ENCODE data around the gene BRDT.

BRDT gene

DNA sequence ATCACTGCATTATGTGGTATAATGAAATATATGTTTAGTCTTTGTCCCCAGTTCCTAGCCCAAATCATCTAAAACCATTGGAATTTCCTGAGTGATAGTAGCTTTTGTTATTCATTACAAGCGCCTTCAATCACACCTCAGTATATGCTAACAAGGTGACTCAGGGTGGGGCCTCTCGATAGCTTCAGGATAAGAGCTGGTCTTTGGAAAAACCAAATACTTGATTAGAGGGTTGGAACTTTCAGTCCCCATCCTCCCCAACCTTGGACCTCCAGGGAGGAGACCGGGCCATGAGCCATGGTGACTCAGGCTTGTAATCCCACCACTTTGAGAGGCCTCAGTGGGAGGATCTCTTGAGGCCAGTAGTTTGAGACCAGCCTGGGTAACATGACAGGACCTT, 5.1 kb upstream of the BRDT start:
- H3K27me3 ChIP-seq (ENCODE audit: low read depth), result no peaks in the 10 kb centered on the region
- no peak overlapping the region for H3K4me3 ChIP-seq
- no peaks in the 10 kb centered on the region for H3K36me3 ChIP-seq (replicated peaks)
- no peaks in the 10 kb centered on the region for H3K9me3 ChIP-seq
- no peaks in the 10 kb centered on the region for H3K4me1 ChIP-seq
- in situ Hi-C loops (cut with MboI; ENCODE audit: low sequenced_read_pairs), result loop anchor here (25.0 kb wide), 2 partner anchors 657 to 782 kb away; no protein-coding TSS in a partner anchor
- no peak for DNase-seq (ENCODE audit: low spot score in 2 of 2)

DNA sequence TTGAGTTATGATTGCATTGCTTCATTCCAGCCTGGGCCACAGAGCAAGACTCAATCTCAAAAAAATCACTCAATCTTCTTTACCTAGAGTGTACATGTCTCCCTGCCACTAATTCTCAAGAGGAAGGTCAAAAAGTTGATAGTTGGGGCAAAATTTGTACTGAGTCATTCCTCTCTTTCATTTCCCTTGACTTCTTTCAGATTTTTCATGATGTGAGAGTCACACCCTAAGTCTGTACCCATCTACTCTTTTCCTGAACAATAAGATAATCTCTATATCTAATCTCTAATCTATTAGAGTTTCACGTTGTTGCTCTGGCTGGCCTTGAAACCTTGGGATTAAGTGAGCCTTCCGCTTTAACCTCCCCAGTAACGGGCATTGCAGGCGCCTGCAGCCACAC, 1.1 kb upstream of the BRDT start:
- H3K27me3 ChIP-seq (ENCODE audit: low read depth), result no peaks in the 10 kb centered on the region
- no peak for DNase-seq (ENCODE audit: low spot score in 2 of 2)
- no peak overlapping the region for H3K4me3 ChIP-seq
- no peaks in the 10 kb centered on the region for H3K4me1 ChIP-seq
- in situ Hi-C loops (cut with MboI; ENCODE audit: low sequenced_read_pairs), result loop anchor here (25.0 kb wide), 2 partner anchors 661 to 786 kb away; no protein-coding TSS in a partner anchor
- H3K9me3 ChIP-seq, result no peaks in the 10 kb centered on the region
- no peaks in the 10 kb centered on the region for H3K36me3 ChIP-seq (replicated peaks)

DNA sequence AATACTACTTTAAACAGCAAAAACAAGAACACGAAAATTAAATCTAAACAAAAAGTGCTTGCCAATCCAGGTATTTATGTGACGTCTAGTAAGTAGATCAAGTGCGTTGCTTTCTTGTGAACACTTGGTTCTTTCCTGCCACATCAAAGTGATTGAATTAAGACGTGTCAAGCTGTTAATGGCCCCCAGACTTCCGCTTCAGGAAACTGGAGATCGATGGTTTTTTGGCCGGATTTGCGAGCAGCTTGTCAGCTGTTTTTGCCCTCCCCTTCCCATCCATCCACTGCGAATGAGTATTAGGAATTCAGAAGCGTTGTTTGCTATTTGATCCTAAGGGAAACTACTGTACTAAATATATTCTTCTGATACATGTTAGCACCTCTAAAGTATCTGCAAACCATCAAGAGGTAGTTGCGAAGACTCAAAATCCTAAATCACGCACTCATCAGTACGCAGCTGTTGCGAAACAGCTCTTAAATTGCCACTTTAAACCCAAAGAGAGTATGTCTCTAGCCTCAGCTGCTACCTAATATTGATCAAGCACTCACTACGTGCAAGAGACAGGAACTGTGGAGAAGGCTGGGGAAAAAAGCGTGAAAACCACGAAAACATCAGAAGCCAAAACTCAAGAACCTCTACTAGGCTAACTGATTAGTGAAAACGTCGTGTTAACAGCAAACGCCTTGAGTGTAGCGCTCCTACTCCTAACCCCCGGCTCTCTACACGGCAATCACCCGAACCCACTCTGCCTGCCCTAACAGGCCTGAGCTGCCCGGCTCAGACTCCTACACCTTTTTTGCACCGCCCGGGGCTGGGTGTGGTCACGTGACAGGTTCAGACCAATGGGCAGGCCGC, 473 bp upstream of the BRDT start:
- Histone ChIP-seq H3K4me3 (no peak overlapping the region), H3K9me3 (no peaks in the 10 kb centered on the region), H3K4me1 (no peaks in the 10 kb centered on the region), H3K36me3 (replicated peaks) (no peaks in the 10 kb centered on the region), H3K27me3 (ENCODE audit: low read depth) (no peaks in the 10 kb centered on the region)
- in situ Hi-C loops (cut with MboI; ENCODE audit: low sequenced_read_pairs), result loop anchor here (25.0 kb wide), 2 partner anchors 661 to 786 kb away; no protein-coding TSS in a partner anchor
- DNase-seq (ENCODE audit: low spot score in 2 of 2), result no peak

DNA sequence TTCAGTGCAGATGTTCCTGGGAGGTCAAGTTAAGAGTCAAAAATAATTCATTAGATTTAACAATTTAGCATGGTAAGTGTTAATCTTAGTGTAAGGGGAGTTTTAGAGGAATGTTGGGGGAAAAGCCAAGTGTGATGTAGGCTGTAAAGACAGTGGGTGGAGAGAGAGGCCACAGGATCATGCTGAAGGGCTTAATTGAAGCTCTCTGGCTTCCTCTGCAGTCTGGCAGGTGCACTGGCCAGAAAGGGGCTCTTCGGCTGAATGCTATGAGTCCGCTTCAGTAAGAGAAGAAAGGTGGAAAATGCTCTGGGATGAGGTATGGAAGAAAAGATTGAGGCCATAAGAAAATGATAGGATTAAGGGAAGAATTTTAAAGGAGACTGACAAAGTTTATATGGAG, 3.0 kb downstream of the BRDT start:
- no peak overlapping the region for H3K4me3 ChIP-seq
- H3K9me3 ChIP-seq, result no peaks in the 10 kb centered on the region
- DNase-seq (ENCODE audit: low spot score in 2 of 2), result no peak
- no peaks in the 10 kb centered on the region for H3K4me1 ChIP-seq
- in situ Hi-C loops (cut with MboI; ENCODE audit: low sequenced_read_pairs), result no loop called here
- H3K27me3 ChIP-seq (ENCODE audit: low read depth), result no peaks in the 10 kb centered on the region
- H3K36me3 ChIP-seq (replicated peaks), result no peaks in the 10 kb centered on the region

DNA sequence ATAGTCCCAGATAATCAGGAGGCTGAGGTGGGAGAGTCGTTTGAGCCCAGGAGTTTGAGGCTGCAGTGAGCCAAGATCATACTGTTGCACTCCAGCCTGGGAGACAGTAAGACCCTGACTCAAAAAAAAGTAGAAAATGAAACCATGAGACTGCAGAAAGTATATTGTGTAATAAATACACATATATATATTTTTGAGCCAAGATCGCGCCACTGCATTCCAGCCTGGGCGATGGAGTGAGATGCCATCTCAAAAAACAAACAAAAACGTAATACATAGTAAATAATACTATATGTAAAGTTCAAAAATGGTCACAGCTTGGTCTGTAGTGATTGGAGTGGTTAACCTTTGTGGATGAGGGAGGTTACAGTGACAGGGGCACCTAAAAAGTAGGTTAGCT, 9.7 kb downstream of the BRDT start:
- Histone ChIP-seq H3K27me3 (ENCODE audit: low read depth) (no peaks in the 10 kb centered on the region), H3K4me3 (no peak overlapping the region), H3K36me3 (replicated peaks) (no peaks in the 10 kb centered on the region), H3K4me1 (no peaks in the 10 kb centered on the region), H3K9me3 (no peaks in the 10 kb centered on the region)
- DNase-seq (ENCODE audit: low spot score in 2 of 2), result no peak
- in situ Hi-C loops (cut with MboI; ENCODE audit: low sequenced_read_pairs), result no loop called here

DNA sequence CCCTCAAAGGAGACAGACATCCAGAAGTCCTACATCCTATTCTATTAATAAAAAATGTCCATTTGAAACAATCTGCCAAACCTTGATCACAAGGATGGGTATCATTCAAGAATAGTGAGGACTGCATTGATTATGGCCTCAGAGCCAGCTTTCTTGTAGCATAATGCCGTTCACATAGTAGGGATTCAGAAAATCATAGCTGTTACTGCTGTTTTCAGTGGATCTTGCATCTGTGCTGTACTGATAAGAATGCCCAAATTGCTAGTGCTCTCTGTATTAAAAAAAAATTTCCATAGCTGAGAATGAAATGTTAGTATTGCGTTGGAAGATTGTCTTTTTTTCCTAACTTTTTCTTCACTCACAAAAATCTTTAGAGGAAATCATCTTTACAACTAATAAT, 19.1 kb downstream of the BRDT start:
- H3K27me3 ChIP-seq (ENCODE audit: low read depth), result 0 out of 2 replicates have a peak, but pooled peaks cover 2% of the 10 kb centered on the region
- in situ Hi-C loops (cut with MboI; ENCODE audit: low sequenced_read_pairs), result no loop called here
- no peaks in the 10 kb centered on the region for H3K4me1 ChIP-seq
- H3K9me3 ChIP-seq, result no peaks in the 10 kb centered on the region
- no peak for DNase-seq (ENCODE audit: low spot score in 2 of 2)
- H3K4me3 ChIP-seq, result no peak overlapping the region
- H3K36me3 ChIP-seq (replicated peaks), result no peaks in the 10 kb centered on the region

DNA sequence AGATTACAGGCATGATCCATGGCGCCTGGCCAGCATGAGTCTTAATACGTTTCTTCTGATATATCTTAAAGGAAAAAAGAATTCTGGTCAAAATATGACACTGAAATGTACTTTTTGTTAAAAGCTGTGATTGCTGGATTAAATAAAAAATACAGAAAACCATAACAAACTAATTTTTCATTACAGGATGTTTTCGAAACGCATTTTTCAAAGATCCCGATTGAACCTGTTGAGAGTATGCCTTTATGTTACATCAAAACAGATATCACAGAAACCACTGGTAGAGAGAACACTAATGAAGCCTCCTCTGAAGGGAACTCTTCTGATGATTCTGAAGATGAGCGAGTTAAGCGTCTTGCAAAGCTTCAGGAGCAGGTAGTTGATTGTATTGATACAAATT, 30.2 kb downstream of the BRDT start:
- no peaks in the 10 kb centered on the region for H3K4me1 ChIP-seq
- H3K27me3 ChIP-seq (ENCODE audit: low read depth), result peaks cover 3% of the 10 kb centered on the region; the same call in 1 of the 2 replicates
- in situ Hi-C loops (cut with MboI; ENCODE audit: low sequenced_read_pairs), result loop anchor here (25.0 kb wide), 1 partner anchor 633 kb away; no protein-coding TSS in a partner anchor
- H3K4me3 ChIP-seq, result no peak overlapping the region
- no peaks in the 10 kb centered on the region for H3K36me3 ChIP-seq (replicated peaks)
- no peak for DNase-seq (ENCODE audit: low spot score in 2 of 2)
- H3K9me3 ChIP-seq, result no peaks in the 10 kb centered on the region

DNA sequence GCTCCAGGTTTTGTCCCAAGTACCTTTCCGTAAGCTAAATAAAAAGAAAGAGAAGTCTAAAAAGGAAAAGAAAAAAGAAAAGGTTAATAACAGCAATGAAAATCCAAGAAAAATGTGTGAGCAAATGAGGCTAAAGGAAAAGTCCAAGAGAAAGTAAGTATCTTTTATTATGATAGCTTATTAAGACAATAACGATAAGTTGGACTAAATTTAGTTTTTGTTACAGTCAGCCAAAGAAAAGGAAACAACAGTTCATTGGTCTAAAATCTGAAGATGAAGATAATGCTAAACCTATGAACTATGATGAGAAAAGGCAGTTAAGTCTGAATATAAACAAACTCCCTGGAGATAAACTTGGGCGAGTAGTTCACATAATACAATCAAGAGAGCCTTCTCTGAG, 31.5 kb downstream of the BRDT start:
- Histone ChIP-seq H3K9me3 (no peaks in the 10 kb centered on the region), H3K4me3 (no peak overlapping the region), H3K4me1 (no peaks in the 10 kb centered on the region), H3K27me3 (ENCODE audit: low read depth) (peaks cover 2% of the 10 kb centered on the region; the same call in 1 of the 2 replicates), H3K36me3 (replicated peaks) (no peaks in the 10 kb centered on the region)
- DNase-seq (ENCODE audit: low spot score in 2 of 2), result no peak
- in situ Hi-C loops (cut with MboI; ENCODE audit: low sequenced_read_pairs), result loop anchor here (25.0 kb wide), 1 partner anchor 632 kb away; no protein-coding TSS in a partner anchor

DNA sequence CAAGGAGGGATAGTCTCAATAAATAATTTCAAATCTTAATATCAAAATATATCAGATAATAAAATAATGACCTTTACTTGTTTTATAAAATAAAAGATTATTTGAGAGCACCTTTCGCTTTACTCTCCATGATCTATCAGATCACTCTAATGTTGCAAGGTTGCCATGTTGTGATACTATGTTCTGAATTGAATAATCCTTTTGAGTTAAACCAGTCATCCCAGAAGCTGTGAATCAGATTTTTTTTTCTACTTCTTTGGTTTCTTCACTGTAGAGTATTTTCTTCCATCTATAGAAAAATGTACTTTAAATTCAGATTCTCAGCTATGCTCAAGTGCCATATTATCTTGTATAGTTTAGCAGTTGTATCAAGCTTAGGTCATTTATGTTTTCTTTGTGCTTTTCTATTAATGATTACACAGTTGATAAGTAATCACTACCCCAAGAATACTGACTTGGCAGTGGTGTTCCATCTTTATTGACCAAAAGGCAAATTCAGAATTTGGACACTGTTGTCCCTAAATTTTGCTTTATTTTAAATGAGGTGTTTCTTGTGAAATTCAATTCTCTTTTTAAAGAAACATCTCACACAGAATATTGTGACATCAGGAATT, 32.9 kb downstream of the BRDT start:
- Histone ChIP-seq H3K9me3 (no peaks in the 10 kb centered on the region), H3K4me1 (no peaks in the 10 kb centered on the region), H3K36me3 (replicated peaks) (no peaks in the 10 kb centered on the region), H3K4me3 (no peak overlapping the region), H3K27me3 (ENCODE audit: low read depth) (no peaks in the 10 kb centered on the region)
- in situ Hi-C loops (cut with MboI; ENCODE audit: low sequenced_read_pairs), result loop anchor here (25.0 kb wide), 1 partner anchor 630 kb away; no protein-coding TSS in a partner anchor
- DNase-seq (ENCODE audit: low spot score in 2 of 2), result no peak

DNA sequence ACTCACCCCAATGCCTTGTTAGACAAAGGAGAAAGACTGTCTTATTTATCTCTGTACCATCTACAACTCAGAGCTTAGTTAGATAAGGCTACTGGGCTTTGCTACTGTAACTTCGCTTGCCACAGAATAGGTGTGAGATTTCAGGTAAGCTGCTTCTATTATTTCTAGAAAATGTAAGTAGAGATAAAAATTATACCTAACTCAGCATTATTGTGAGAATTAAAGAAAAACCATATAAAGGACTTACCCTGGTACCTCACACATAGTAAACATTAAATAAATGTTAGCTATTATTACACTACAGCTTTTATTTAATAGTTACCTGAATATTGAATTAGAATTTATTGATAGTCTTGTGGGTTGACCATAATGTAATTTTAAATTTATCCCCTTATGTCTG, 44.1 kb downstream of the BRDT start:
- no peak overlapping the region for H3K4me3 ChIP-seq
- H3K9me3 ChIP-seq, result no peaks in the 10 kb centered on the region
- H3K36me3 ChIP-seq (replicated peaks), result no peaks in the 10 kb centered on the region
- DNase-seq (ENCODE audit: low spot score in 2 of 2), result no peak
- in situ Hi-C loops (cut with MboI; ENCODE audit: low sequenced_read_pairs), result loop anchor here (25.0 kb wide), 1 partner anchor 619 kb away; no protein-coding TSS in a partner anchor
- no peaks in the 10 kb centered on the region for H3K27me3 ChIP-seq (ENCODE audit: low read depth)
- H3K4me1 ChIP-seq, result no peaks in the 10 kb centered on the region

DNA sequence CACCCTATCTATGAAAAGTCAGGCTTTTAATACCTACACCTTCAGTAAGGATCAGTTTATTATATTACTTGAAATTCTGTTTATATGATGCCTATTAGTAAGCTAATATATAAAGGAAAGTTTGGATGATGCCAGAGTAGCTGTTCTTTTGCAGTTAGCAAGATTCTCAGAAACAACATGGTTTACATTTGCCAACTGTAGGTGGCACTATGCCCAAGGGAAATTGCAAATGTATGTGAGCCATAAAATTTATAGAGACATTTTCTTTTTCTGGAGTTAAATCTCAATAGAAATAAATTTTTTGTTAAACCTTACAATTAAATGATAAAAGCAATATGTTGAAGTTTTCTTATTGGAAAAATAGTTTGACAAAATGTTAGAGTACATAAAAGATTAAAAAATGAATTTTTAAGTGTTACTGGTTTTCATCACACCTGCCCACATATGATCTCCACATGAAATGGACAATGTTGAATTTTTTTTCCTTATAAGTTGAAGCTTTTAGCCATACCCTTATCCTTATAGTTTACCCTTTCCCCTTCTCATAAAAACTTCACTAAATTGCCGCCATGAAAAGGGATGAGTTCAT, 48.5 kb downstream of the BRDT start:
- in situ Hi-C loops (cut with MboI; ENCODE audit: low sequenced_read_pairs), result loop anchor here (25.0 kb wide), 1 partner anchor 615 kb away; no protein-coding TSS in a partner anchor
- no peaks in the 10 kb centered on the region for H3K4me1 ChIP-seq
- H3K36me3 ChIP-seq (replicated peaks), result no peaks in the 10 kb centered on the region
- peak; percentile 6 to 43 for DNase-seq (ENCODE audit: low spot score in 2 of 2)
- no peaks in the 10 kb centered on the region; the same call in 1 of the 2 replicates for H3K27me3 ChIP-seq (ENCODE audit: low read depth)
- H3K4me3 ChIP-seq, result no peak overlapping the region
- no peaks in the 10 kb centered on the region for H3K9me3 ChIP-seq

DNA sequence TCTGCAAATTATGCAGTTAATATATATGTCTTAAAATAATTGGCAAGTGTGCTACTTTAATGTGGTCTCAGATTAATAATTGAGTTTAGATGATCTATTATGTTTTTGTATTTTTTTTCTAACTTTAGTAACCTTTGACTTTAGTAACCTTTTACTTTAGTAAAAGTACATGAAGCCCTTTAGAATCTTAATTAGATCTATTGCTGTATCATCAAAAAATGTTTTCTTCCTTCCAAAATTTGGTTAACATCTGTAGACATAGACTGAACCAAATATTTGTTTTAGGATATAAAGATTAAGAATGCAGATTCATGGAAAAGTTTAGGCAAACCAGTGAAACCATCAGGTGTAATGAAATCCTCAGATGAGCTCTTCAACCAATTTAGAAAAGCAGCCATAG, 54.9 kb downstream of the BRDT start:
- H3K27me3 ChIP-seq (ENCODE audit: low read depth), result no peaks in the 10 kb centered on the region
- H3K9me3 ChIP-seq, result no peaks in the 10 kb centered on the region
- DNase-seq (ENCODE audit: low spot score in 2 of 2), result no peak
- H3K4me3 ChIP-seq, result no peak overlapping the region
- in situ Hi-C loops (cut with MboI; ENCODE audit: low sequenced_read_pairs), result no loop called here
- no peaks in the 10 kb centered on the region for H3K4me1 ChIP-seq
- H3K36me3 ChIP-seq (replicated peaks), result no peaks in the 10 kb centered on the region

DNA sequence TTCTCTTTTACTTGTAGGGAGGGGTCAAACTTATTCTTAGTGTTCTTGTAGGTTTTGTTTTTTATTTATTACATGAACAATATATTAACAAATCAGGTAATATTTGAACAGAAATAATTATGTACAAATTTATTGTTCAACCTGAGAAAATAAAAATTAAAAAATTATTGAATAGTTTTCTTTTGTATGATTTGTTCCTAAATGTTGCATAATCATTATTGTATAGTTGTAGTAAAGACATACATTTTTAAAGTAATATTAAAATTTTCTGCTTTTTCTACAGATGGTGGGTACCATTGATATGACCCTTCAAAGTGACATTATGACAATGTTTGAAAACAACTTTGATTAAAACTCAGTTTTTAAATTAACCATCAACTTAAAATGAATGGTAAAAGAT, 64.7 kb downstream of the BRDT start:
- H3K4me1 ChIP-seq, result no peaks in the 10 kb centered on the region
- H3K4me3 ChIP-seq, result no peak overlapping the region
- no peaks in the 10 kb centered on the region for H3K36me3 ChIP-seq (replicated peaks)
- H3K27me3 ChIP-seq (ENCODE audit: low read depth), result no peaks in the 10 kb centered on the region
- no peaks in the 10 kb centered on the region for H3K9me3 ChIP-seq
- in situ Hi-C loops (cut with MboI; ENCODE audit: low sequenced_read_pairs), result no loop called here
- no peak for DNase-seq (ENCODE audit: low spot score in 2 of 2)

All from HAP-1 (cell line).